NCI-H187 (cell line): ENCODE data around the gene NXPH4.

Experiments
- DNase-seq, 2 experiments: peaks; one replicate each; lab custom pipeline; 2025; lab: John Stamatoyannopoulos, UW

The NXPH4 gene

DNA sequence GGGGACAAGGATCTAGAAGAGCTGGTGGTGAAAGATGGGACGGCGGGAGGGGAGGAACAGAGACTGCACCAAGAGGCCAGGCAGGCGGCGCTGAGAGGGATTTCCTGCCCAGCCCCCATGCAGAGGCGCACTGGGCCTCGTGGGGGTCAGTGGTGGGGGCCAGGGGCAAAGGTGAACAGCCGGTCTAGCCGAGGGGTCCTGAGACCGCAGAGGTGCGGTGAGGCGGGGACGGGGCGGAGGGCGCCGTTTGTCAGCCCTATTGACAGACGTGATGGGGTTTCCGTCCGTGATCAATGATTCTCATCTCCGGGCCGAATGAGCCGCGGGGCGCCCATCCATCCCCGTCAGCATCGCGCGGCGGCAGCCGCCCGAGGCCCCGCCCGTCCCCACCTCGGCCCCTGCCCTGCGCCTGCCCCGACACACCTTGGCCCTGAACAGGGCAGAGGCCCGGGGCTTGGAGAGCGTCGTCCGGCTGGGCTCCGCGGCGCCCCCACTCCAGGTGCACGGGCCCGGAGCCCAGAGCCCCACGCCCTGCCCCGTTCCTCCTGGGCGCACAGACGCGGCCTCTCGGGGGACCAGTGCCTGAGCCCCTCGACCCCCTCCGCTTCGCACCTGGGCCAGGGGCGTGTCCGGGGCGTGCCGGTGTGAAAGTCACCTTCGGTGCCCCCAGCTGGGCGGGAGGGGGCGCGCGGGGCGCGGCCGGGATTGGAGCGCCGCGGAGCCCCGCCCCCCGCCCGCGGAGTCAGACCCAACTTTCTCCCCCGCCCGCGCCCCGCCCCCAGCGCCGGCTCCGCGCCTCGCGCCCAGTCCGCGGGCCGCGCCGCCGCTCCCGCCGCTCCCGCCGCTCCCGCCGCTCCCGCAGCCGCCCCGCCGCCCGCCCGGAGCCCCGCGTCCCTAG is at the start of gene NXPH4:
NXPH4 (plus strand) TSS at position 781 of the 898 bp plus-strand sequence. CDS start 176 bp downstream, outside the sequence.
- DNase-seq, result no peak

DNA sequence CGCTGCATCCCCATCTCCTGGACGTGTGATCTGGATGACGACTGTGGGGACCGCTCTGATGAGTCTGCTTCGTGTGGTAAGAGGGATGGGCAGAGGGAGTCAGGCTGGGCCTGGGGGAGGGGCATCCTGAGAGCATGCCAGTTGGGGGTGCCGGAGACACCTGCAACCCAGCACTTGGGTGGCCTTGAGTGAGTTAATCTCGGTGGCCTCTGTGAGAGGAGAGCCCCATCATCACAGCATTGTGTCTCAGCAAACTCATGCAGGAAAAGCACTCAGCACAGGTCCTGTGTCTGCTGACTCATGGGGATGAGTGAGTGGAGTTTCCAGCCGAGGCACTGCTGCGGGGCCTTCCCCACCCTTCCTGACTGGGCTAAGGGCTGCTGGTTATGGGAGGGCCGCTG is 49.6 kb upstream of the NXPH4 start:
- no peak for DNase-seq

- DNase-seq, result no peak
Measured at GRCh38 chr12:57168058-57168457, 48.5 kb upstream of the NXPH4 start.

- no peak for DNase-seq
Measured at GRCh38 chr12:57169046-57169795, 47.4 kb upstream of the NXPH4 start.

DNA sequence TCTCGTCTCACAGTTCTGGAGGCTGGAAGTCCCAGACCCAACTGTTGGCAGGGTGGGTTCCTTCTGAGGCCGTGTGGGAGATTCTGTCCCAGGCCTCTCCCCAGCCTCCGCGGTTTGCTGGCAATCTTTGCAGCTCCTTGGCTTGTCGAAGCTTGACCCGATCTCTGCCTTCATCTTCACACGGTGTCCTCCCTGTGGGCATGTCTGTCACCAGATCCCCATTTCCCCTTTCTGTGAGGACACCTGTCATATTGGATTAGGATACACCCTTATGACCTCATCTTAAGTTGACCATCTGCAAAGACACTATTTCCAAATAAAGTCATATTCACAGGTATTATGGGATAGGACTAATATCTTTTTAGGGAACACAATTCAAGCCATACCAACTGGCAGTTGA is 46.6 kb upstream of the NXPH4 start:
- DNase-seq, result no peak

GRCh38 chr12:57170408-57170807 is 46.2 kb upstream of the NXPH4 start:
- no peak for DNase-seq

- no peak for DNase-seq
Measured at GRCh38 chr12:57170927-57171326, 45.7 kb upstream of the NXPH4 start.

DNA sequence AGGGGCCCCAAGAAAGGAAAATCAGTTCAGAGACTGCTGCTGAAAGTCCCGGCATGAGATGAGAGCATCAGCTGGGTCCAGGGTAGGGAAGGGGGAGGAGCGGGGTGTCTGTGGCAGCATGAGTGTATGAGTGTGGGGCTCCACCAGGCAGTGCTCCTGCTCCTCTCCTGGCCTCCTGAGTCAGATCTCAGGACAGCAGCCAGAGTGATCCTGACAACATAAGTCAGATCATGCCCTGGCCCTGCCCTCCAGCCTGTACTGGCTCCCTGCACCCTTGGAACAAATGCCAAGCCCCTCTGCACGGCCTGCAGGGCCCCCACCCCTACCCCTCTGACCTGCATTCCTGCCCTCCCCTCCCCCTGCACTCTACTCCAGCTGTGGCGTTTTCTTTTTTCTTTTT is 44.9 kb upstream of the NXPH4 start:
- DNase-seq, result no peak

- no peak for DNase-seq
Measured at GRCh38 chr12:57173089-57173488, 43.5 kb upstream of the NXPH4 start.

DNA sequence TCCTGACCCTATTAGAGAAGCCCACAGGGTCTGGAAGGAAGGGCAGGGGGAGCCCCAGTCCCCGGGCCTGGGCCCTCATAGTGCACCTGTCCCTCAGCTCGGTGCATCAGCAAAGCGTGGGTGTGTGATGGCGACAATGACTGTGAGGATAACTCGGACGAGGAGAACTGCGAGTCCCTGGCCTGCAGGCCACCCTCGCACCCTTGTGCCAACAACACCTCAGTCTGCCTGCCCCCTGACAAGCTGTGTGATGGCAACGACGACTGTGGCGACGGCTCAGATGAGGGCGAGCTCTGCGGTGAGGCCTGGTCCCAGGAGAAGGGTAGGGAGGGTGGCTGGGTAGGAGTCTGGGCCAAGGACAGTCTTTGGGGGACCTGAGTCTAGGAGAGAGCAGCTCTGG is 42.9 kb upstream of the NXPH4 start:
- no peak for DNase-seq

DNA sequence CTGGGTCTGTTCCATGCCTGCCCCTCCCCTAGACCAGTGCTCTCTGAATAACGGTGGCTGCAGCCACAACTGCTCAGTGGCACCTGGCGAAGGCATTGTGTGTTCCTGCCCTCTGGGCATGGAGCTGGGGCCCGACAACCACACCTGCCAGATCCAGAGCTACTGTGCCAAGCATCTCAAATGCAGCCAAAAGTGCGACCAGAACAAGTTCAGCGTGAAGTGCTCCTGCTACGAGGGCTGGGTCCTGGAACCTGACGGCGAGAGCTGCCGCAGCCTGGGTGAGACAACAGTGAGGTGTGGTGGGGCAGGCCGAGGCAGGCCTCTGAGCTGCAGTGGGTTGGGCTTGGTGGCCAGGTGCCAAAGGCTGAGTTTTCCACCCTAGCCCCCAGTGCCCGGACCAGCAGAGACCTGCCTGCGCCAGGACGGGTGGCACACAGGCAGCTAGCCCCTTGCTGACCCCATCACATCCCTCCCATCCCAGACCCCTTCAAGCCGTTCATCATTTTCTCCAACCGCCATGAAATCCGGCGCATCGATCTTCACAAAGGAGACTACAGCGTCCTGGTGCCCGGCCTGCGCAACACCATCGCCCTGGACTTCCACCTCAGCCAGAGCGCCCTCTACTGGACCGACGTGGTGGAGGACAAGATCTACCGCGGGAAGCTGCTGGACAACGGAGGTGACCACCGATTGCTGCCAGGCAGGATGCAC is 41.0 kb upstream of the NXPH4 start:
- DNase-seq, result peak; percentile 80 to 92

GRCh38 chr12:57176139-57176477 is 40.5 kb upstream of the NXPH4 start:
- no peak for DNase-seq

- no peak for DNase-seq
Measured at GRCh38 chr12:57176846-57177245, 39.7 kb upstream of the NXPH4 start.

DNA sequence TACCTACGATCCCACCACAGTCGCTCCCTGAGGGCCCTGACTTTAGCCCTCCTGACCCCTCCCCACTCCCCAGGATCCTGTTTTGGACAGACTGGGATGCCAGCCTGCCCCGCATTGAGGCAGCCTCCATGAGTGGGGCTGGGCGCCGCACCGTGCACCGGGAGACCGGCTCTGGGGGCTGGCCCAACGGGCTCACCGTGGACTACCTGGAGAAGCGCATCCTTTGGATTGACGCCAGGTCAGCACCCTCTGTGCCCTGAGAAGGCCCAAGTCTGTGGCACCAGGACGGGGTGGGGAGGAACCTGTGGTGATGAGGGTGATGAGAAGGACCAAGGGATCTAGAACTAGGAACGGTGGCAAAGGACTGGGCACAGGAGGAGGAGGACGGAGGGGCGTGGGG is 39.2 kb upstream of the NXPH4 start:
- no peak for DNase-seq

GRCh38 chr12:57178213-57178612 is 38.4 kb upstream of the NXPH4 start:
- no peak for DNase-seq

- no peak for DNase-seq
Measured at GRCh38 chr12:57179331-57180086, 37.1 kb upstream of the NXPH4 start.

GRCh38 chr12:57180321-57180989 is 36.1 kb upstream of the NXPH4 start:
- no peak for DNase-seq

DNA sequence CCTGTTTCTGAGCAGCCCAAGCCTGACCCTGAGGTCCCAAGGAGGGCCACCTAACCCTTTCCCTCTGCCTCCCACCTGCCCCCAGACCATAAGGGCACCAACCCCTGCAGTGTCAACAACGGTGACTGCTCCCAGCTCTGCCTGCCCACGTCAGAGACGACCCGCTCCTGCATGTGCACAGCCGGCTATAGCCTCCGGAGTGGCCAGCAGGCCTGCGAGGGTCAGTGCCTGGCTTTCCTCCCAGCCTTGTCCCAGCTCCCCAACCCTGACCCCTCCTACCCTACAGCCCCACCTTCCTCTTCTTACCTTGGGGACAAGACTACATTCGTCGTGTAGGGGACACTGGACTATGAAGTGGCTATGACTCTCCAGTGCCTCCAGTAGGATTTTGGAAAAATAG is 35.5 kb upstream of the NXPH4 start:
- DNase-seq, result no peak

DNA sequence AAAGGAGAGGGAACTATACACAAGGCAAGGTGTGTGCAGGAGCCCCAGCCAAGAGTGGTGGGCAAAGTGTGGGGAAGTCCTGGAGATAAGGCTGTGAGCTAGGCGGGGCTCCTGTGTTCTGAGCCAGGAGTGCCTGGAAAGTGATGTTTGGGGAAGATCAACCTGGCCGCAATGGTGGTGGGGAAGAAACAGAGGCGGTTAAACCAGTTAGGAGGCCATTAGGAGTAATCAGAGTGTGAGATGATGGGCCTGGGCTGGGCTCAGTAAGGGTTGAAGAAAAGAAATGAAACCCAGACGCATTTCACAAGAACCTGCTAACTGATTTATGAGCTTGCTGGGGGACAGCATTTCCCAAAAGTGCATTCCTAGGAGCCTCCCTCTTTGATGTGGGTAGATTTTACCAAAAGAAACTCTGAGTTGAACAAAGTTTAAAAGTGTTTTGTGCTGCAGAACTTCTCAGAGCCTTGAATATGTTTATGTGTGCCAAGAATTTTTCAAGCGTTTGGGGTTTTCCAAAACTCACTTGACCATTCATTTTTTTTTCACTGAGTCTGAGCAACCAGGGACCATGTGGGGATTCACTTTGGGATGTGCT is 34.9 kb upstream of the NXPH4 start:
- no peak for DNase-seq

- peak; percentile 51 to 80 for DNase-seq
Measured at GRCh38 chr12:57182918-57183575, 33.5 kb upstream of the NXPH4 start.
